Measurements from ENCODE around the gene C1orf216. TPM values are rescaled to one million over a fixed set of nuclear protein-coding genes. Genes with fewer than 3 reads are reported as not detected.

Gene C1orf216, protein sequence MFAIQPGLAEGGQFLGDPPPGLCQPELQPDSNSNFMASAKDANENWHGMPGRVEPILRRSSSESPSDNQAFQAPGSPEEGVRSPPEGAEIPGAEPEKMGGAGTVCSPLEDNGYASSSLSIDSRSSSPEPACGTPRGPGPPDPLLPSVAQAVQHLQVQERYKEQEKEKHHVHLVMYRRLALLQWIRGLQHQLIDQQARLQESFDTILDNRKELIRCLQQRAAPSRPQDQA
- 18.0 and 18.1 TPM in 2 replicates for total RNA-seq (2014; rRNA removed; shearing (Covaris generic))

DNA sequence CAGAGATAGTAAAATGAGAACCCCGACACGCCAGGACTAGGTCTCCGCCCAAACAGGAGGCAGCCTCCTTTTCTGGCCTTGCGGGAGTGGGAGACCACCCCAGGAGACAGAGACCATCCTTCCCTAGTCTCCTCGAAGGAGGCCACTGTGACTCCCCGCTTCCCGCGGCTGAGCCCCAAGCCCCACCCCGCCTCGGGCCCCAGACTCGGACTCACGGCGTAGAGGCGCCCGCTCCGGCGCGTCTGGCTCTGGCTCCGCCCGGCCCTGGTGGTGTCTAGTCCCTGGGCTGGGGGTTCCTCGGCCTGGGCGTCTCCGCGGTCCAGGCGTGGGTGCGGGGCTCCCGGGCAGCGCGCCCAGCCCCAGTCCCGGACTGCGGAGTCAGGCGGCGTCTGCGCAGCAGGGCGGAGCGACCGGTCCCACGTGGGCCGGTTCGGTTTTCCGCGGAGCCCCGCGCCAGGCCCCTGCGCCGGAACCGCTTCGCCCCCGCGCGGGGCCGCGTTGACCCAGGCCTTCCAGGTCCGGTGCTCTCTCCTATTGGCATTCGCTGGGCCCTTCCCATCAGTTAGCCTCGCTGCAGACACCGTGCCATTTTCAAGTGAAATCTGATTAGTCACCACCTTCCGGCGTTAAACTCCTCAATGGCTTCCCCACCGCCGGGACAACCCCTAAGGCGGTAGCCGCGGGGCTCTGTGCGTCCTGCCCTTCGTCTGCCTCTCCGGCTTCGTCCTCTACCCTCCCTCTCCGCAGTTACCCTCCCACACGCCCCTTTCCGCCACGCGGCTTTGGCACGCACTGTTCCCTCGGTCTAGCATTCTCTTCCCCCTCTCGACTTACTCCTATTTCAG lies at the start of gene C1orf216:
Gene C1orf216 (minus strand): TSS at position 393 of the 845 bp plus-strand sequence. CDS start 2,563 bp downstream, outside the sequence.

Other genes with a start within 250 kb of the C1orf216 start
- 42.5 and 43.1 TPM in 2 replicates for gene KIAA0319L, start 161.5 kb downstream of the C1orf216 start, total RNA-seq (2014; rRNA removed; shearing (Covaris generic))
- gene NCDN, start 161.1 kb downstream of the C1orf216 start, total RNA-seq (2014; rRNA removed; shearing (Covaris generic)): 40.7 and 41.9 TPM in 2 replicates
- 0.79 and 1.2 TPM in 2 replicates for gene TFAP2E, start 145.6 kb downstream of the C1orf216 start, total RNA-seq (2014; rRNA removed; shearing (Covaris generic))
- 29.7 and 35.3 TPM in 2 replicates for gene PSMB2, start 77.4 kb downstream of the C1orf216 start, total RNA-seq (2014; rRNA removed; shearing (Covaris generic))
- gene CLSPN, start 51.1 kb upstream of the C1orf216 start, total RNA-seq (2014; rRNA removed; shearing (Covaris generic)): 24.1 and 26.5 TPM in 2 replicates
- 3.4 and 4.5 TPM in 2 replicates for gene AGO4, start 89.1 kb upstream of the C1orf216 start, total RNA-seq (2014; rRNA removed; shearing (Covaris generic))
- 33.5 and 37.9 TPM in 2 replicates for gene AGO1, start 164.3 kb upstream of the C1orf216 start, total RNA-seq (2014; rRNA removed; shearing (Covaris generic))
- gene AGO3, start 212.2 kb upstream of the C1orf216 start, total RNA-seq (2014; rRNA removed; shearing (Covaris generic)): 27.8 and 28.9 TPM in 2 replicates

Measured in A375 (cell line).